SK-N-SH treated with all-trans-retinoic acid at 6 μM for 48 hours (cell line): Measurements from ENCODE around the gene SSUH2.

Source experiments
- ATAC-seq: fragments of 200-7000 bp; cut with Tn5 transposase; 3 replicates; pipeline ENCODE4 v1.9.1; 2020; ENCODE audit warnings: mild to moderate bottlenecking, moderate library complexity
- ARNTL ChIP-seq: fragments of 450-650 bp; formaldehyde crosslinking; IDR thresholded peaks from 2 replicates; pipeline ENCODE4 v1.5.0; 2020; ENCODE audit warnings: low read depth, mild to moderate bottlenecking, moderate library complexity, borderline replicate concordance
- BACH2 ChIP-seq: fragments of 250-450 bp; sonication (Bioruptor Pico); IDR thresholded peaks from 2 replicates; pipeline ENCODE4 v1.9.0; 2021; ENCODE audit warnings: mild to moderate bottlenecking, borderline replicate concordance
- CREB5 ChIP-seq: fragments of 250-450 bp; sonication (Bioruptor Pico); IDR thresholded peaks from 2 replicates; pipeline ENCODE4 v1.5.1; 2020; ENCODE audit warnings: low read depth, mild to moderate bottlenecking, moderate library complexity
- CSDC2 ChIP-seq: fragments of 250-450 bp; sonication (Bioruptor Pico); IDR thresholded peaks from 2 replicates; pipeline ENCODE4 v1.5.0; 2020; ENCODE audit warnings: mild to moderate bottlenecking, moderate library complexity
- CSRNP3 ChIP-seq: fragments of 250-450 bp; sonication (Bioruptor Pico); IDR thresholded peaks from 2 replicates; pipeline ENCODE4 v1.5.1; 2021; ENCODE audit warnings: mild to moderate bottlenecking, moderate library complexity
- ESRRG ChIP-seq: fragments of 250-450 bp; sonication (Bioruptor Pico); IDR thresholded peaks from 2 replicates; pipeline ENCODE4 v1.6.1; 2021; ENCODE audit warnings: mild to moderate bottlenecking
- GLIS3 ChIP-seq: fragments of 250-450 bp; sonication (Bioruptor Pico); IDR thresholded peaks from 2 replicates; pipeline ENCODE4 v1.5.0; 2020; ENCODE audit warnings: mild to moderate bottlenecking, moderate library complexity
- OSR1 ChIP-seq: fragments of 250-450 bp; sonication (Bioruptor Pico); IDR thresholded peaks from 2 replicates; pipeline ENCODE4 v1.8.0; 2022; ENCODE audit warnings: moderate library complexity, mild to moderate bottlenecking, inconsistent platforms
- PATZ1 ChIP-seq: fragments of 250-450 bp; sonication (Bioruptor Pico); IDR thresholded peaks from 2 replicates; pipeline ENCODE4 v1.8.0; 2020; ENCODE audit warnings: mild to moderate bottlenecking, moderate library complexity, borderline replicate concordance
- POU6F1 ChIP-seq: fragments of 250-450 bp; sonication (Bioruptor Pico); IDR thresholded peaks from 2 replicates; pipeline ENCODE4 v1.8.0; 2021; ENCODE audit warnings: low read depth, mild to moderate bottlenecking, moderate library complexity, borderline replicate concordance
- PPARA ChIP-seq: fragments of 250-450 bp; sonication (Bioruptor Pico); IDR thresholded peaks from 2 replicates; pipeline ENCODE4 v1.5.0; 2020; ENCODE audit warnings: mild to moderate bottlenecking, borderline replicate concordance
- RARB ChIP-seq: fragments of 250-450 bp; sonication (Bioruptor Pico); IDR thresholded peaks from 2 replicates; pipeline ENCODE4 v1.8.0; 2021; ENCODE audit warnings: mild to moderate bottlenecking, moderate library complexity
- SNAI2 ChIP-seq: fragments of 250-450 bp; sonication (Bioruptor Pico); IDR thresholded peaks from 2 replicates; pipeline ENCODE4 v1.5.0; 2020; ENCODE audit warnings: mild to moderate bottlenecking, moderate library complexity
- TOX ChIP-seq: fragments of 250-450 bp; sonication (Bioruptor Pico); IDR thresholded peaks from 2 replicates; pipeline ENCODE4 v1.8.0; 2021; ENCODE audit warnings: mild to moderate bottlenecking, moderate library complexity, borderline replicate concordance
- TSHZ2 ChIP-seq: fragments of 250-450 bp; sonication (Bioruptor Pico); IDR thresholded peaks from 2 replicates; pipeline ENCODE4 v1.5.0; 2020; ENCODE audit warnings: mild to moderate bottlenecking, moderate library complexity
- ZC3H10 ChIP-seq: fragments of 250-450 bp; sonication (Bioruptor Pico); IDR thresholded peaks from 2 replicates; pipeline ENCODE4 v1.5.1; 2021; ENCODE audit warnings: mild to moderate bottlenecking, moderate library complexity
- ZFP3 ChIP-seq: fragments of 250-450 bp; sonication (Bioruptor Pico); IDR thresholded peaks from 2 replicates; pipeline ENCODE4 v1.5.0; 2020; ENCODE audit warnings: mild to moderate bottlenecking, moderate library complexity
- ZFP30 ChIP-seq: fragments of 450-650 bp; formaldehyde crosslinking; IDR thresholded peaks from 2 replicates; pipeline ENCODE4 v1.5.0; 2022; ENCODE audit warnings: mild to moderate bottlenecking, moderate library complexity
- ZNF565 ChIP-seq: fragments of 450-650 bp; formaldehyde crosslinking; conservative IDR thresholded peaks from 2 replicates; pipeline ENCODE4 v1.5.0; 2020; ENCODE audit warnings: low read depth, mild to moderate bottlenecking, moderate library complexity
- ZNF70 ChIP-seq: fragments of 450-650 bp; formaldehyde crosslinking; IDR thresholded peaks from 2 replicates; pipeline ENCODE4 v1.5.0; 2020; ENCODE audit warnings: mild to moderate bottlenecking, moderate library complexity
- ZNF8 ChIP-seq: fragments of 450-650 bp; formaldehyde crosslinking; IDR thresholded peaks from 2 replicates; pipeline ENCODE4 v1.5.0; 2020; ENCODE audit warnings: mild to moderate bottlenecking, moderate library complexity

The SSUH2 gene

GRCh38 chr3:8635631-8636030, 9.0 kb downstream of the SSUH2 start:
- TF ChIP-seq TSHZ2 (CRISPR knock-in tag) = no peak

GRCh38 chr3:8635125-8635524, 9.5 kb downstream of the SSUH2 start:
- TF ChIP-seq GLIS3 (CRISPR knock-in tag) = no peak
- TF ChIP-seq ZC3H10 (CRISPR knock-in tag) = no peak
- TF ChIP-seq ARNTL (CRISPR knock-in tag) = no peak
- no peak for TF ChIP-seq RARB
- no peak for TF ChIP-seq SNAI2 (CRISPR knock-in tag)
- no peak for TF ChIP-seq POU6F1 (CRISPR knock-in tag)
- no peak for TF ChIP-seq ZFP30
- TF ChIP-seq ESRRG (CRISPR knock-in tag) = no peak
- TF ChIP-seq OSR1 (CRISPR knock-in tag) = no peak
- no peak for TF ChIP-seq ZNF70
- TF ChIP-seq TOX (CRISPR knock-in tag) = no peak
- TF ChIP-seq CREB5 (CRISPR knock-in tag) = no peak
- TF ChIP-seq CSRNP3 = no peak
- TF ChIP-seq PPARA = no peak
- TF ChIP-seq TSHZ2 (CRISPR knock-in tag) = no peak
- no peak for TF ChIP-seq PATZ1 (CRISPR knock-in tag)
- ATAC-seq = no peak

More at GRCh38 chr3:8635631-8636030, 9.0 kb downstream of the SSUH2 start:
- ATAC-seq = no peak

GRCh38 chr3:8632402-8633237, 12.0 kb downstream of the SSUH2 start:
- no peak for ATAC-seq
- TF ChIP-seq ZNF8 (no peak), GLIS3 (CRISPR knock-in tag) (no peak), ZC3H10 (CRISPR knock-in tag) (no peak), POU6F1 (CRISPR knock-in tag) (no peak), CREB5 (CRISPR knock-in tag) (no peak), SNAI2 (CRISPR knock-in tag) (no peak), ARNTL (CRISPR knock-in tag) (no peak), ZNF565 (no peak), TOX (CRISPR knock-in tag) (no peak), CSDC2 (no peak), BACH2 (CRISPR knock-in tag) (no peak), PPARA (no peak), ZFP3 (no peak)
